Measurements from ENCODE around the gene SCAPER. TPM values are rescaled to one million over a fixed set of nuclear protein-coding genes. Genes with fewer than 3 reads are reported as not detected.

SCAPER gene
- polyA plus RNA-seq, 4 donors: 8.1 to 25.9 (median 14.0) TPM

DNA sequence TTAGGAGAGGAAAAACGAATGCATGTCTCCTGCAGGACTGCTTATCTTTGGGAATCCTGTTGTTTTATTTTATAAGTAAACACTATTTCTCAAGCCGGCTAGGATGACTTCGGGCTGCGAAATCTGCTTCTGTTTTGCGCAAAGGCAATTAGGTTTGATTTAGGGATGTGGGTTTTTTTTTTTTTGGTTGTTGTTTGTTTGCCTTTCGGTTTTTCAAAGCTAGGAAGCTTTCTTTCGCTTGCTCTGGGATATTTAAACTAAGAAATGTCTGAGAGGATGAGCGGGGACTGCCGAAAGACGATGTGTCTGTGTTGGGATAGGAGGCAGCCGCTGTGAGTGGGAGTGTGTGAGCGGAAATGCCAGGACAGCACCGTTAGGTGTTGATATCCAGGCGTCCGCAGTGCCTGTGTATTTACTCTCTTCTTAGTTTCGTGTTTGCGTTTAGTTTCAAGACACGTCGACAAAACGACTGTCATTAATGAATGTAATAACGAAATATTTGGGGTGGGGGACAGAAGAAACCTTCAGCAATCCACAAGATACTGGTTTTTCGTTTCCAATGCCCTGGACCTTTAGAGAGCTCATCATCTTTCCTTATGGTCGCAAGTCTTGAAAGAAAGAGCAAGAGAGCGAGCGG, 568.0 kb downstream of the SCAPER start:
- H3K4me3 ChIP-seq (ENCODE audit: low read depth in 1 of 3, low read length in 3 of 3): peak overlapping the region; percentile 6 to 44 (median 41)
- FAIRE-seq (no peak), DNase-seq (peak in 1 of 2 donors; percentile 51)
- H3K9me3 ChIP-seq (ENCODE audit: control insufficient read depth in 2 of 2, insufficient read depth in 1 of 2, low read depth in 1 of 2, low read length in 1 of 2): peaks cover 0 to 4% of the 10 kb centered on the region in 2 donors
- 4 to 6% (median 4%) methylated on average over 25 of the region's 25 CpGs for WGBS, 3 donors
- H3K4me1 ChIP-seq (ENCODE audit: control insufficient read depth in 3 of 3, insufficient read depth in 2 of 3, low read depth in 1 of 3, low read length in 2 of 3): peaks cover 11 to 39% (median 13%) of the 10 kb centered on the region in 3 donors
- peak overlapping the region in 2 of 3 donors; percentile 62 to 78 for H3K27ac ChIP-seq (ENCODE audit: low read depth in 1 of 3, low read length in 2 of 3)
- peaks cover 0 to 12% (median 0%) of the 10 kb centered on the region in 3 donors for H3K36me3 ChIP-seq (ENCODE audit: control insufficient read depth in 3 of 3, insufficient read depth in 2 of 3, low read depth in 1 of 3, low read length in 3 of 3)
- peaks cover 19 to 96% (median 46%) of the 10 kb centered on the region in 3 donors for H3K27me3 ChIP-seq (ENCODE audit: control insufficient read depth in 3 of 3, insufficient read depth in 3 of 3, low read length in 3 of 3)

DNA sequence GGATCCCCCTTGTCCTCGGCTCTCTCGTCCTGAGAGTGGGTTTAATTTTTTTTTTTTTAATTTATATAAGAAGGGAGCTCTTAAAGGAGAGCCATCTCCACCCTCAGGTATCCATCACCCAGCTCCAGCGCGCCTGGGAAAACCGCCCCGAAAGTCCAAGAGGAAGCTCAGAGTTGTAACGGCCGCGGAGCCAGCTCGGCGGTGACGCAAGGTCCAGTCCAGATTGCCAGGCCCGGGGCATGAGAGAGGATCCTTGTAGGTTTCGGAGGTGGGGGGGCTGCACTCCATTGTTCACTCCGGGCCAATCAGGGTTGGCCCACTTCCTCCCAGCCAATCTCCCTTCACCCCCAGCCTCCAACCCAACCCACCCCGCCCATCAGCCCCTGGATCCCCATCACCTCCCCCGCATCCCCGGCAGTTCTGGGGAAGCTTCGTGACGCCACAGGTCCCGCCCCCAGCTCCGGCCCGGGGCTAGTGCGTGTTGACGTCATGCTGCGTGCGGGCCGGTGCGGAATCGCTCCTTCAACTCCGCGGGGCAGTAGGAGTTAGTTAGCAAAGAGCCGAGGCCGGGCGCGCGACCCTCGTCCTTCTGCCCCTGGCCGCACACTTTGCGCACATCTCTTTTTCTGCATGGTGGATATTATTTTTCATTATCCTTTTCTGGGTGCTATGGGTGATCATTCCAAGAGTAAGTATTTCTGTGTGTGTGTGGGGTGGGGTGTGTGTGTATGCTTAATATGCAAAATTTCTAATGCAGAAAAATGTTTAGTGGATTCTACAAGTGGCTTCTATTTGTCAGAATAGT, 568.7 kb downstream of the SCAPER start, which contains the start of gene ISL2:
ISL2 (plus strand) TSS at position 520 of the 805 bp plus-strand sequence; CDS start at position 631, 111 bp downstream.
- Histone ChIP-seq H3K4me3 (ENCODE audit: low read depth in 1 of 3, low read length in 3 of 3) (peak within 1 kb of the TSS; percentile 26 to 44 (median 41)), H3K4me1 (ENCODE audit: control insufficient read depth in 3 of 3, insufficient read depth in 2 of 3, low read depth in 1 of 3, low read length in 2 of 3) (peaks cover 7 to 32% (median 9%) of the 10 kb centered on the region in 3 donors), H3K36me3 (ENCODE audit: control insufficient read depth in 3 of 3, insufficient read depth in 2 of 3, low read depth in 1 of 3, low read length in 3 of 3) (peaks cover 0 to 8% (median 0%) of the 10 kb centered on the region in 3 donors), H3K27me3 (ENCODE audit: control insufficient read depth in 3 of 3, insufficient read depth in 3 of 3, low read length in 3 of 3) (peaks cover 19 to 89% (median 40%) of the 10 kb centered on the region in 3 donors), H3K9me3 (ENCODE audit: control insufficient read depth in 2 of 2, insufficient read depth in 1 of 2, low read depth in 1 of 2, low read length in 1 of 2) (peaks cover 0 to 4% of the 10 kb centered on the region in 2 donors), H3K27ac (ENCODE audit: low read depth in 1 of 3, low read length in 2 of 3) (peak within 1 kb of the TSS in 2 of 3 donors; percentile 78 to 86)
- no peak for FAIRE-seq
- peak; percentile 47 to 73 for DNase-seq
- whole genome bisulfite sequencing, 3 donors: 2 to 3% (median 2%) methylated on average over 34 to 40 of the region's 40 CpGs

DNA sequence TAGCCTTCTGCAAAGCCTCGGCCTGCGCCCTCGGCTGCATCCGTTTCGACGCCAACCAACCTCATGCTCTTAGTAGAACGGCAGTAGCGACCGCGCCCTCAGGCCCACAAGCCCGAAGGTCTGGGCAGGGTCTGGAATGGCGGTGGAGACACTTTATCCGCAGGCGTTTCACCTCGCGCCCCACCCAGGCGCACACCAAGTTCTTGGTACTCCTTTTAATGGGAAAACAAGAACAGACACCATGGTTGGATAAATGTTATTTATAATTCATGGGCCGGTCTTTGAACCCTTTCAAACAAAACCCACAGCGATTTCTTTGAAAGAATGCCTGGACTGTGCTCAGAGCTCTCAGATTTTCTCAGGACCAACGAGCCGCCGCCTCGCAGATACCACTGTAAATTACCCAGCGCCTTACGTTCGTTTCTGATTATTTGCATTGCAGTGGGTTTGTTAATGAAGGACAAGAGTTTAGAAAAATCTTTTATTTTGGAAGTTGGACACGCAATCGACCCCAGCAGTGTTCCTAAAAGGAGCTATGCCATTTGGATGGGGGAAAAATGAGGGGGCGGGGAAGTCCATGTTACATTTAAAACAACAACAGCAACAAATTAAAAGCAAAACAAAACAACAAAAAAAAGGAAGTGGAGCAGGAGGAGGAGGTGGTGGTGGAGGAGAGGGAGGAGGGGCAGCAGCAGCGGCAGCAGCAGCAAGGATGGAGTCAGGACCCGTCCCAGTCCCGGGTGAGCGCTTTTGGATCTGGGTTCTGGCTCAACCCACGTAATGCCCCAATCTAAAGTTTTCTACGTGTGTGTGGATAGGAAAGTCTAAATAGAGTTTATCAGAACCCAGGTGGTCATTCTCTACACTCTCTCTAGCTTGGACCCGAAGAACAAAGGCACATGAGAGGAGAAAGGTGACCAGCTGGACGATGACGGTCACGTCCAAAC, 569.6 kb downstream of the SCAPER start:
- peaks cover 0 to 4% of the 10 kb centered on the region in 2 donors for H3K9me3 ChIP-seq (ENCODE audit: control insufficient read depth in 2 of 2, insufficient read depth in 1 of 2, low read depth in 1 of 2, low read length in 1 of 2)
- peak overlapping the region in 2 of 3 donors; percentile 76 to 86 for H3K27ac ChIP-seq (ENCODE audit: low read depth in 1 of 3, low read length in 2 of 3)
- peak overlapping the region in 2 of 3 donors; percentile 23 to 44 for H3K4me3 ChIP-seq (ENCODE audit: low read depth in 1 of 3, low read length in 3 of 3)
- peaks cover 3 to 23% (median 7%) of the 10 kb centered on the region in 3 donors for H3K4me1 ChIP-seq (ENCODE audit: control insufficient read depth in 3 of 3, insufficient read depth in 2 of 3, low read depth in 1 of 3, low read length in 2 of 3)
- FAIRE-seq (no peak), DNase-seq (peak in 1 of 2 donors; percentile 65)
- H3K27me3 ChIP-seq (ENCODE audit: control insufficient read depth in 3 of 3, insufficient read depth in 3 of 3, low read length in 3 of 3): peaks cover 12 to 80% (median 35%) of the 10 kb centered on the region in 3 donors
- peaks cover 0 to 2% (median 0%) of the 10 kb centered on the region in 3 donors for H3K36me3 ChIP-seq (ENCODE audit: control insufficient read depth in 3 of 3, insufficient read depth in 2 of 3, low read depth in 1 of 3, low read length in 3 of 3)
- 5 to 8% (median 7%) methylated on average over 39 of the region's 39 CpGs for WGBS, 3 donors

DNA sequence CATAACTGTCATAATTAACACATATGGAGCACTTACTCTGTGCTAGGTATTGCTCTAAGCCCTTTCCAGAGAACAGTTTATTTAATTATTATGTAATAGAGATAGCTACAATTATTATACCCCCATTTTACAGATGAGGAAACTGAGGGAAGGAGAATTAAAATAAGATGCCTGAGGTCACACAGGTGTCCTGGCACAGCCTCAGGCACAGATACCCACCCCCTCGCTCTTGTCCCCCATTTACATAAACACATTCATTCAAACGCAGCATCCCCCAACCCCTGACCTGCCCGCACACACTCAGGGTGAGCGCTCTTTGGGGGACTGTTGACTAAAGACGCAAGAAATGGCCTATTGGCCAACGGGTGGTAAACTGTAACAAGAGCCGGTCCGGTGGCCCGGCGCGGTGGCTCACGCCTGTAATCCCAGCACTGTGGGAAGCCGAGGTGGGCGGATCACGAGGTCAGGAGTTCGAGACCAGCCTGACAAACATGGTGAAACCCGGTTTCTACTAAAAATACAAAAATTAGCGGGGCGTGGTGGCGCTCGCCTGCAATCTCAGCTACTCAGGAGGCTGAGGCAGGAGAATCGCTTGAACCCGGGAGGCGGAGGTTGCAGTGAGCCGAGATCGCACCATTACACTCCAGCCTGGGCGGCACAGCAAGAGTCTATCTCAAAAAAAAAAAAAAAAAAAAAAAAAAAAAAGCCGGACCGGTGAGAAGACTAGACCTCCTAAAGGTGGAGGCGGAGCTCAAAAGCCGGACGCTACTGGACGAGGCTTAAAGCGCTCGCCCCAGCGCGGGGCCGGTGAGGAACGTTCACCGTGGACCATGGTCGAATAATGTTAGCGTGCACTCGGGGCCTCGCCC, 570.5 kb downstream of the SCAPER start:
- FAIRE-seq: no peak
- 25 to 38% (median 31%) methylated on average over 35 to 44 of the region's 44 CpGs for WGBS, 3 donors
- no peak for DNase-seq
- H3K36me3 ChIP-seq (ENCODE audit: control insufficient read depth in 3 of 3, insufficient read depth in 2 of 3, low read depth in 1 of 3, low read length in 3 of 3): no peaks in the 10 kb centered on the region
- peak overlapping the region in 1 of 3 donors; percentile 86 for H3K27ac ChIP-seq (ENCODE audit: low read depth in 1 of 3, low read length in 2 of 3)
- peaks cover 11 to 77% (median 34%) of the 10 kb centered on the region in 3 donors for H3K27me3 ChIP-seq (ENCODE audit: control insufficient read depth in 3 of 3, insufficient read depth in 3 of 3, low read length in 3 of 3)
- peaks cover 0 to 4% of the 10 kb centered on the region in 2 donors for H3K9me3 ChIP-seq (ENCODE audit: control insufficient read depth in 2 of 2, insufficient read depth in 1 of 2, low read depth in 1 of 2, low read length in 1 of 2)
- H3K4me1 ChIP-seq (ENCODE audit: control insufficient read depth in 3 of 3, insufficient read depth in 2 of 3, low read depth in 1 of 3, low read length in 2 of 3): peaks cover 1 to 15% (median 4%) of the 10 kb centered on the region in 3 donors
- H3K4me3 ChIP-seq (ENCODE audit: low read depth in 1 of 3, low read length in 3 of 3): peak overlapping the region in 1 of 3 donors; percentile 16

DNA sequence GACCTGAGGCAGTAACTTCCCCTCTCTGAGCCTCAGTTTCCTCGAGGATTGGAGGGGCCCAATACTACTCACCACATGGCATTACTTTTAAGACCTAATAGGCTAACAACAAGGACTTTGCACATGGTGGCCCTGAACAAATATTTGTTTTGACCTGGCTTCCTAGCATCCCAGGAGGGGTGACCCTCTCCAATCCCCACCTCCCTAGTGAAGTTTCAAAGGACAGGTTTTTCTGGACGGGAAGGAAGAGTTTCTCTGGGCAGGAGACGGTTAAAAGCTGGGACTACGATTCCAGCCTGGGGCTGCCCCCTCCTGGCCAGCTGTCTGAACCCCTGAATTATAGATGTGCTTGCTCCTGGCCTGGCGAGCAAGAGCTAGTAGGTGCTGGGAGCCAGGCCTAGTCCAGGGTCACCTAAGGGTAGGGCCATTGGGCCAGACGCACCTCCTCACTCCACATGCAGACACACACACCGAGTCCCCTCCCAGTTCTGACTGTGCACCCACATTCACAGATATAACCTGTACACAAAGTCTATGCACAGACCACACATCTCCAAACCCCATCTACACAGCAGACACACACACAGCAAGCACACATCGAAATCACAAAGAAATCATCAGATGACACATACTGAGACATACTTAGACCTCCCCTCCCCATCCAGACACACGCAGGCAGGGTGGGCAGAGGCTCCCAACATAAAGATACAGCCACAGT, 571.3 kb downstream of the SCAPER start:
- Histone ChIP-seq H3K4me3 (ENCODE audit: low read depth in 1 of 3, low read length in 3 of 3) (no peak overlapping the region), H3K36me3 (ENCODE audit: control insufficient read depth in 3 of 3, insufficient read depth in 2 of 3, low read depth in 1 of 3, low read length in 3 of 3) (no peaks in the 10 kb centered on the region), H3K27me3 (ENCODE audit: control insufficient read depth in 3 of 3, insufficient read depth in 3 of 3, low read length in 3 of 3) (peaks cover 8 to 73% (median 30%) of the 10 kb centered on the region in 3 donors), H3K27ac (ENCODE audit: low read depth in 1 of 3, low read length in 2 of 3) (no peak overlapping the region), H3K4me1 (ENCODE audit: control insufficient read depth in 3 of 3, insufficient read depth in 2 of 3, low read depth in 1 of 3, low read length in 2 of 3) (peaks cover 0 to 13% (median 4%) of the 10 kb centered on the region in 3 donors), H3K9me3 (ENCODE audit: control insufficient read depth in 2 of 2, insufficient read depth in 1 of 2, low read depth in 1 of 2, low read length in 1 of 2) (peaks cover 0 to 4% of the 10 kb centered on the region in 2 donors)
- DNase-seq (peak in 1 of 2 donors; percentile 42), FAIRE-seq (no peak)
- WGBS, 3 donors: 27 to 50% (median 36%) methylated on average over 9 of the region's 9 CpGs

DNA sequence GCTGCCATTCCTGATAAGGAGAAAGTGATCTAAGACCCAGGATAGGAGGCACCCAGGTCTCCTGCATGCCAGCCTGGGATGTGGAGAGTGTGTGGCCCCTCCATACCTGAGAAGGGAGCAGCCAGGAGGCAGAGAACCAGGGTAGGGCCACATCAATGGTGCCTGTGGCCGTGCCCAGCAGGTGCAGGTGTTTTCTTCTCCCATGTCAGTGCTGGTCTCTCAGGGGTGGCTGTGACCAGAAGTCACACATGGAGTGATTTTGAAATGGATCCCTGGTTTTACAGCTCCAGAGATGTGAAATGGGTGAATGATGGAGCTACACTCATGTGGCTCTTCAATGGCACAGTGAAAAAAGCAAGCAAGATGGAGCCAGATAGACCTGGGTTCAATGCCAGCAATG, 571.8 kb downstream of the SCAPER start:
- 55 to 88% (median 64%) methylated on average over 1 of the region's 1 CpG for WGBS, 3 donors

DNA sequence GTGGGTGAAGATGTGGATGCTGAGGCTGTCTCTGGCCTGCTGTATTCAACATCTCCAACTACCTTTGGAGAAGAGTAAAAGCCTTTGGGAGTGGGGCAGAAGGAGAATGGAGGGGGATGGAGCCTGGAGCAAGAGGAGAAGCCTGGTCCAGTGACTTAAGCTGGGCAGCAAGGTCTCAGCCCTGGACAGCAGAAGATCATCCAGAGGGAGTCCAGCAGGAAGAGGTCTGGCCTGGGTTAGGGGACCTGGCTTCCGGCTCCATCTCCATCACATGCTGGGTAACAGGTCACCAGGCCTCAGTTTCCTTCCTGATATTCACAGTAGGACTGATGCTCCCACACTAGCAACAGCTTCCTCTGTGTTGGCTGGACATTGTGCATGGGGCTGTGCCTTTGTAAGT, 572.3 kb downstream of the SCAPER start:
- H3K27me3 ChIP-seq (ENCODE audit: control insufficient read depth in 3 of 3, insufficient read depth in 3 of 3, low read length in 3 of 3): peaks cover 6 to 63% (median 20%) of the 10 kb centered on the region in 3 donors
- no peak overlapping the region for H3K27ac ChIP-seq (ENCODE audit: low read depth in 1 of 3, low read length in 2 of 3)
- WGBS, 3 donors: 85 to 91% (median 89%) methylated on average over 1 of the region's 1 CpG
- FAIRE-seq (no peak), DNase-seq (no peak)
- no peaks in the 10 kb centered on the region for H3K36me3 ChIP-seq (ENCODE audit: control insufficient read depth in 3 of 3, insufficient read depth in 2 of 3, low read depth in 1 of 3, low read length in 3 of 3)
- H3K4me3 ChIP-seq (ENCODE audit: low read depth in 1 of 3, low read length in 3 of 3): no peak overlapping the region
- H3K9me3 ChIP-seq (ENCODE audit: control insufficient read depth in 2 of 2, insufficient read depth in 1 of 2, low read depth in 1 of 2, low read length in 1 of 2): peaks cover 0 to 4% of the 10 kb centered on the region in 2 donors
- H3K4me1 ChIP-seq (ENCODE audit: control insufficient read depth in 3 of 3, insufficient read depth in 2 of 3, low read depth in 1 of 3, low read length in 2 of 3): peaks cover 0 to 13% (median 4%) of the 10 kb centered on the region in 3 donors

More for the DNA sequence above, 571.8 kb downstream of the SCAPER start:
- peaks cover 0 to 4% of the 10 kb centered on the region in 2 donors for H3K9me3 ChIP-seq (ENCODE audit: control insufficient read depth in 2 of 2, insufficient read depth in 1 of 2, low read depth in 1 of 2, low read length in 1 of 2)
- peaks cover 0 to 13% (median 4%) of the 10 kb centered on the region in 3 donors for H3K4me1 ChIP-seq (ENCODE audit: control insufficient read depth in 3 of 3, insufficient read depth in 2 of 3, low read depth in 1 of 3, low read length in 2 of 3)
- no peak overlapping the region for H3K4me3 ChIP-seq (ENCODE audit: low read depth in 1 of 3, low read length in 3 of 3)
- FAIRE-seq (no peak), DNase-seq (no peak)
- no peak overlapping the region for H3K27ac ChIP-seq (ENCODE audit: low read depth in 1 of 3, low read length in 2 of 3)
- no peaks in the 10 kb centered on the region for H3K36me3 ChIP-seq (ENCODE audit: control insufficient read depth in 3 of 3, insufficient read depth in 2 of 3, low read depth in 1 of 3, low read length in 3 of 3)
- peaks cover 8 to 67% (median 24%) of the 10 kb centered on the region in 3 donors for H3K27me3 ChIP-seq (ENCODE audit: control insufficient read depth in 3 of 3, insufficient read depth in 3 of 3, low read length in 3 of 3)

All from small intestine (tissue), 7 donors.